Ammon's horn (tissue), 1 donor: Measurements from ENCODE around the gene KRT13.

ENCODE experiments used
- DNase-seq: peaks from one replicate; pipeline ENCODE4 v3.0.0-alpha.2; 2016; ENCODE audit warnings: low spot score

The KRT13 gene

GRCh38 chr17:41537614-41537954, 32.2 kb upstream of the KRT13 start:
- DNase-seq: no peak

GRCh38 chr17:41536741-41537613, 31.6 kb upstream of the KRT13 start:
- DNase-seq: no peak

- no peak for DNase-seq
Measured at GRCh38 chr17:41535764-41536481, 30.5 kb upstream of the KRT13 start.

GRCh38 chr17:41534899-41535546, 29.6 kb upstream of the KRT13 start:
- no peak for DNase-seq

GRCh38 chr17:41533613-41534012, 28.2 kb upstream of the KRT13 start:
- DNase-seq: no peak

GRCh38 chr17:41532947-41533570, 27.6 kb upstream of the KRT13 start:
- DNase-seq: no peak

GRCh38 chr17:41531993-41532392, 26.6 kb upstream of the KRT13 start:
- no peak for DNase-seq

GRCh38 chr17:41530062-41531048, 24.9 kb upstream of the KRT13 start:
- DNase-seq: no peak

- DNase-seq: no peak
Measured at GRCh38 chr17:41529491-41529915, 24.1 kb upstream of the KRT13 start.

GRCh38 chr17:41528959-41529353, 23.5 kb upstream of the KRT13 start:
- DNase-seq: no peak

GRCh38 chr17:41527063-41528023, 21.9 kb upstream of the KRT13 start:
- DNase-seq: no peak

GRCh38 chr17:41524261-41524660, 18.8 kb upstream of the KRT13 start:
- no peak for DNase-seq

GRCh38 chr17:41523787-41524186, 18.4 kb upstream of the KRT13 start:
- DNase-seq: no peak

- no peak for DNase-seq
Measured at GRCh38 chr17:41523225-41523593, 17.8 kb upstream of the KRT13 start.

GRCh38 chr17:41522301-41523224, 17.2 kb upstream of the KRT13 start:
- DNase-seq: no peak

- DNase-seq: no peak
Measured at GRCh38 chr17:41521574-41522261, 16.3 kb upstream of the KRT13 start.

GRCh38 chr17:41520821-41521521, 15.6 kb upstream of the KRT13 start:
- DNase-seq: no peak
